GM18858 (cell line): ENCODE measurements around the gene ZC3H14.

Experiments used
- ATAC-seq: cut with Tn5 transposase; IDR thresholded peaks from one replicate; pipeline ENCODE4 v1.9.1; 2021; ENCODE audit not compliant: unreplicated experiment

The ZC3H14 gene

GRCh38 chr14:88669346-88669745 lies 106.5 kb downstream of the ZC3H14 start:
- no peak for ATAC-seq
